ENCODE data around the gene TRNT1.
A peak's percentile ranks its signal among the peaks of the same experiment; 100 is the strongest.

The TRNT1 gene

GRCh38 chr3:3105246-3105645 lies 21.5 kb upstream of the TRNT1 start:
- H3K4me3 ChIP-seq (ENCODE audit: low read depth, low read length) = no peak overlapping the region
- no peak for TF ChIP-seq CTCF (IDR thresholded peaks at IDR 0.05; ENCODE audit: low read depth, low read length)

DNA sequence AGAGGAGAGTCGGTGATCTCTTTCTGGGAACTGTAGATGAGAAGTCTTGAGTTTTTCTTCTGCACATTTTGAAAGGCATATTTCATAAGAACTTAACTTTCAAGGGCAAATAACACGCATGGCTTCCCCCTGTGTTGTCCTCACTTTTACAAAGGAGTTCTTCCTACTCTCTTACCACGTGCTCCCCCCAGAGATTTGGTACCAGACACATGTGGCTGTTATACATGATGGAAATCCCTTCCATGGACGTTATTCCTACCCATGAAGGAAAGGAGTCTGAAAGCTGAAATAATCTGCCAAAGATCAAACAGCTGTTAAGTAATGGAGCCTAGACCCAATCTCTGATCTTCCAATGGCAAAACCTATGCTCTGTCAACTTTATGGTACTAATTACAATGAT lies 20.9 kb upstream of the TRNT1 start:
- TF ChIP-seq CTCF (IDR thresholded peaks at IDR 0.05; ENCODE audit: low read depth, low read length) = no peak
- H3K4me3 ChIP-seq (ENCODE audit: low read depth, low read length) = no peak overlapping the region

DNA sequence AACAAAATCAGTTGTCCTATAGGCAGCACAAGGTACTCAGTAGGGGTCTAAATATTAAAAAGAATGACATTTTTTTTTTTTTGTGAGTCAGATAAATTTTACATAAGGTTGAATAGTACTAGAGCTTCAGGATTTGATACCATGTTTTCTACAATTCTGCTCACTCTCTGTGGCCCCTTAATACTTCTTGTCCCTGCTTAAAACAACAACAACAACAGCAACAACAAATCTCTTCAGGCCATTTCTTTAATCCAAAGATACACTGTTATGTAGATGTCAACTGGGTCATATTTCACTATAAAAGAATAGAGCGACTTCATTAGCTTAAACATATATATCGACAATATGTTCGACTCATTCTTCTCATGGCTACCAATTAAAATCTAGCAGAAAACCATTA lies 19.6 kb upstream of the TRNT1 start:
- TF ChIP-seq CTCF (IDR thresholded peaks at IDR 0.05; ENCODE audit: low read depth, low read length) = no peak

GRCh38 chr3:3107858-3108257 lies 18.9 kb upstream of the TRNT1 start:
- no peak overlapping the region for H3K4me3 ChIP-seq (ENCODE audit: low read depth, low read length)

More for the DNA sequence above, 19.6 kb upstream of the TRNT1 start:
- H3K4me3 ChIP-seq (ENCODE audit: low read depth, low read length) = no peak overlapping the region

GRCh38 chr3:3109407-3110298 lies 17.1 kb upstream of the TRNT1 start:
- TF ChIP-seq CTCF (IDR thresholded peaks at IDR 0.05; ENCODE audit: low read depth, low read length) = no peak
- H3K4me3 ChIP-seq (ENCODE audit: low read depth, low read length) = 0 out of 2 replicates have a peak overlapping the region, but pooled peaks have one; percentile 14

More at GRCh38 chr3:3107858-3108257, 18.9 kb upstream of the TRNT1 start:
- TF ChIP-seq CTCF (IDR thresholded peaks at IDR 0.05; ENCODE audit: low read depth, low read length) = no peak

- 0 out of 2 replicates have a peak within 1 kb of the TSS, but pooled peaks have one; percentile 14 for H3K4me3 ChIP-seq (ENCODE audit: low read depth, low read length)
- TF ChIP-seq CTCF (IDR thresholded peaks at IDR 0.05; ENCODE audit: low read depth, low read length) = no peak
These were observed 16.5 kb upstream of the TRNT1 start, which contains the start of gene IL5RA for GRCh38 chr3:3110299-3110630. Gene IL5RA (minus strand): TSS chr3:3110374. CDS start chr3:3104984, 5,390 bp downstream.

DNA sequence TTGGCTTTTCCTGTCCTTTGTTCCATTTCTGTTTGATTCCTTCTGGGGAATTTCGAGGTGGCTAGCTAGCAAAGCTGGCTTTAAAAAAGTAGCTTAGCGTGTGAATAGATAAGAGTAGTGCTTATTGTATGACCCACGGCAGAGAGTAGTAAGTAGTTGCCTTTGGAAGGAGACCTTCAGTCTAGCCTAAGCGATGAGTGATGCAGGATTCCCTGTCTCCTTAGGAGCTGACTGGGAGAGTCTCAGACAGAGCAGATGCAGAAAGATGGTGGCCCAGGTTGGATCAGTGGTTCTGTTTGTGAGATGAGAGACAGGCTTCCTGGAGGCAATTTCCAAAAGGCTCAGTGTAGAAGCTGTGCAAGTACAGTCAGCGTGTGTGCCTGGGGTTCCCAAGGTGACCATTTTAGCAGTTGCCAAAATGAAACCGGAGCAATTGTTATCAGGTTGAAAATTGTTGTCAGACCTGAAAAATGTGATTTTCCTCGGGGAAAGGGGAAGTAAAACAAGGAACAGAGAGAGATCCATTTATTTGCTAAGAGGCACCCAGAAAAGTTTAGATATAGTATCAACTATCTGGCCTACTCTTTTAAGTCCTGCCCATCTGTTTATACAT lies 15.9 kb upstream of the TRNT1 start:
- TF ChIP-seq CTCF (IDR thresholded peaks at IDR 0.05; ENCODE audit: low read depth, low read length) = no peak
- H3K4me3 ChIP-seq (ENCODE audit: low read depth, low read length) = no peak overlapping the region
